ENCODE measurements around the gene SLC8B1. TPM values are rescaled to one million over a fixed set of nuclear protein-coding genes. Genes with fewer than 3 reads are reported as not detected.

Gene SLC8B1
- total and polyA plus RNA-seq, 4 donors = 9.9 to 23.8 (median 14.2) TPM

- no peak overlapping the region for H3K9ac ChIP-seq (ENCODE audit: low read depth in 1 of 2, low read length in 2 of 2)
- H3K27ac ChIP-seq (ENCODE audit: low read depth in 1 of 2, low read length in 2 of 2) = no peak overlapping the region
- H3K4me1 ChIP-seq (ENCODE audit: control insufficient read depth in 4 of 4, insufficient read depth in 4 of 4, low read length in 3 of 4) = peaks cover 8 to 19% (median 14%) of the 10 kb centered on the region in 4 donors
- 88% methylated on average over 8 of the region's 8 CpGs for WGBS
- no peak for TF ChIP-seq GABPA (IDR thresholded peaks at IDR 0.05 in 1 of 2, conservative IDR thresholded peaks at IDR 0.05 in 1 of 2)
- DNase-seq (ENCODE audit: low spot score) = no peak
- peaks cover 9 to 42% (median 32%) of the 10 kb centered on the region in 4 donors for H3K36me3 ChIP-seq (ENCODE audit: control insufficient read depth in 4 of 4, insufficient read depth in 3 of 4, low read depth in 1 of 4, low read length in 3 of 4)
- no peak overlapping the region for H3K4me3 ChIP-seq (ENCODE audit: low read depth in 1 of 3, low read length in 3 of 3)
- H3K27me3 ChIP-seq (ENCODE audit: control insufficient read depth in 4 of 4, insufficient read depth in 4 of 4, low read length in 3 of 4) = no peaks in the 10 kb centered on the region
- no peaks in the 10 kb centered on the region for H3K9me3 ChIP-seq (ENCODE audit: control insufficient read depth in 4 of 4, low read length in 3 of 4)
These were observed 58.6 kb downstream of the SLC8B1 start for GRCh38 chr12:113276306-113276705.

GRCh38 chr12:113274848-113275247 is 60.1 kb downstream of the SLC8B1 start:
- Histone ChIP-seq H3K36me3 (ENCODE audit: control insufficient read depth in 4 of 4, insufficient read depth in 3 of 4, low read depth in 1 of 4, low read length in 3 of 4) (peaks cover 9 to 31% (median 24%) of the 10 kb centered on the region in 4 donors), H3K9me3 (ENCODE audit: control insufficient read depth in 4 of 4, low read length in 3 of 4) (no peaks in the 10 kb centered on the region), H3K9ac (ENCODE audit: low read depth in 1 of 2, low read length in 2 of 2) (no peak overlapping the region), H3K27me3 (ENCODE audit: control insufficient read depth in 4 of 4, insufficient read depth in 4 of 4, low read length in 3 of 4) (no peaks in the 10 kb centered on the region), H3K4me3 (ENCODE audit: low read depth in 1 of 3, low read length in 3 of 3) (no peak overlapping the region), H3K4me1 (ENCODE audit: control insufficient read depth in 4 of 4, insufficient read depth in 4 of 4, low read length in 3 of 4) (peaks cover 8 to 20% (median 14%) of the 10 kb centered on the region in 4 donors), H3K27ac (ENCODE audit: low read depth in 1 of 2, low read length in 2 of 2) (no peak overlapping the region)
- 97% methylated on average over 8 of the region's 8 CpGs for WGBS
- no peak for DNase-seq (ENCODE audit: low spot score)
- TF ChIP-seq, protein P1, sequence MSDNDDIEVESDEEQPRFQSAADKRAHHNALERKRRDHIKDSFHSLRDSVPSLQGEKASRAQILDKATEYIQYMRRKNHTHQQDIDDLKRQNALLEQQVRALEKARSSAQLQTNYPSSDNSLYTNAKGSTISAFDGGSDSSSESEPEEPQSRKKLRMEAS (IDR thresholded peaks at IDR 0.05) = no peak
- no peak for TF ChIP-seq JUND (IDR thresholded peaks at IDR 0.05)
- TF ChIP-seq YY1 (IDR thresholded peaks at IDR 0.05) = no peak
- TF ChIP-seq, protein P2, sequence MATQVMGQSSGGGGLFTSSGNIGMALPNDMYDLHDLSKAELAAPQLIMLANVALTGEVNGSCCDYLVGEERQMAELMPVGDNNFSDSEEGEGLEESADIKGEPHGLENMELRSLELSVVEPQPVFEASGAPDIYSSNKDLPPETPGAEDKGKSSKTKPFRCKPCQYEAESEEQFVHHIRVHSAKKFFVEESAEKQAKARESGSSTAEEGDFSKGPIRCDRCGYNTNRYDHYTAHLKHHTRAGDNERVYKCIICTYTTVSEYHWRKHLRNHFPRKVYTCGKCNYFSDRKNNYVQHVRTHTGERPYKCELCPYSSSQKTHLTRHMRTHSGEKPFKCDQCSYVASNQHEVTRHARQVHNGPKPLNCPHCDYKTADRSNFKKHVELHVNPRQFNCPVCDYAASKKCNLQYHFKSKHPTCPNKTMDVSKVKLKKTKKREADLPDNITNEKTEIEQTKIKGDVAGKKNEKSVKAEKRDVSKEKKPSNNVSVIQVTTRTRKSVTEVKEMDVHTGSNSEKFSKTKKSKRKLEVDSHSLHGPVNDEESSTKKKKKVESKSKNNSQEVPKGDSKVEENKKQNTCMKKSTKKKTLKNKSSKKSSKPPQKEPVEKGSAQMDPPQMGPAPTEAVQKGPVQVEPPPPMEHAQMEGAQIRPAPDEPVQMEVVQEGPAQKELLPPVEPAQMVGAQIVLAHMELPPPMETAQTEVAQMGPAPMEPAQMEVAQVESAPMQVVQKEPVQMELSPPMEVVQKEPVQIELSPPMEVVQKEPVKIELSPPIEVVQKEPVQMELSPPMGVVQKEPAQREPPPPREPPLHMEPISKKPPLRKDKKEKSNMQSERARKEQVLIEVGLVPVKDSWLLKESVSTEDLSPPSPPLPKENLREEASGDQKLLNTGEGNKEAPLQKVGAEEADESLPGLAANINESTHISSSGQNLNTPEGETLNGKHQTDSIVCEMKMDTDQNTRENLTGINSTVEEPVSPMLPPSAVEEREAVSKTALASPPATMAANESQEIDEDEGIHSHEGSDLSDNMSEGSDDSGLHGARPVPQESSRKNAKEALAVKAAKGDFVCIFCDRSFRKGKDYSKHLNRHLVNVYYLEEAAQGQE (IDR thresholded peaks at IDR 0.05) = no peak
- TF ChIP-seq RXRA (IDR thresholded peaks at IDR 0.05) = no peak
- TF ChIP-seq HNF4A (conservative IDR thresholded peaks at IDR 0.05) = no peak
- no peak for TF ChIP-seq TAF1 (conservative IDR thresholded peaks at IDR 0.05)
- TF ChIP-seq ATF3 (IDR thresholded peaks at IDR 0.05) = no peak
- no peak for TF ChIP-seq RAD21 (IDR thresholded peaks at IDR 0.05)
- TF ChIP-seq GABPA (IDR thresholded peaks at IDR 0.05 in 1 of 2, conservative IDR thresholded peaks at IDR 0.05 in 1 of 2) = no peak

DNA sequence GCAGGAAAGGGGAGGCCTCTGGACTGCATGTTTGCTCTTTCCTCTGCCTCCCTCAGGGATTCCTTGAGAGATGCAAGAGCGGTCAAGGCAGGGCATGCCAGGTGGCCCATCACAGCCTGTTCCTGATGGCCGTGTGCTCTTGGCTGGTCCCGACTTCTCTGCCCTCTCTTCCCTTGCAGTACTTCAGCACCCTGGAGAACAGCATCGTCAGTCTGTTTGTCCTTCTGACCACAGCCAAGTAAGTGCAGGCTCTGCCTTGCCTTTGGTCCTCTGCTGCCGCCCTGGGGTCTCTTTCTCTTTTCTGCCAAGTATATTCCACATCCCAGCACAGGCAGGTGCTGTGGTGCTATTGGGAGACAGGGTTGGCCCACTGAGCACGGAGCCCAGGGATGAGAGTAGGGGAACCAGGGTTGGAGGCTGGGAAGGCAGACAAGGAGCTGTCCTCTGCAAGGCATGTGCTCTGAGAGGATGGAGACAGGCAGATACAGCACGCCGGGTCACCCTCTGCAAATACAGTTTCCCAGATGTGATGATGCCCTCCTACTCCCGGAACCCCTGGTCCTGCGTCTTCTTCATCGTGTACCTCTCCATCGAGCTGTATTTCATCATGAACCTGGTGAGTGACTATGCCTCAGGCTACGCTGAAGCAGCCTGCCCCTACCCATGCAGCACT is 61.7 kb downstream of the SLC8B1 start:
- H3K4me1 ChIP-seq (ENCODE audit: control insufficient read depth in 4 of 4, insufficient read depth in 4 of 4, low read length in 3 of 4) = peaks cover 8 to 20% (median 14%) of the 10 kb centered on the region in 4 donors
- no peaks in the 10 kb centered on the region for H3K9me3 ChIP-seq (ENCODE audit: control insufficient read depth in 4 of 4, low read length in 3 of 4)
- peak overlapping the region in 1 of 2 donors; percentile 43 for H3K27ac ChIP-seq (ENCODE audit: low read depth in 1 of 2, low read length in 2 of 2)
- WGBS = 95% methylated on average over 13 of the region's 13 CpGs
- TF ChIP-seq, protein P2 (IDR thresholded peaks at IDR 0.05) = peak; percentile 49
- TF ChIP-seq FOXA2 (IDR thresholded peaks at IDR 0.05) = no peak
- TF ChIP-seq FOXA1 (IDR thresholded peaks at IDR 0.05) = no peak
- no peaks in the 10 kb centered on the region for H3K27me3 ChIP-seq (ENCODE audit: control insufficient read depth in 4 of 4, insufficient read depth in 4 of 4, low read length in 3 of 4)
- H3K9ac ChIP-seq (ENCODE audit: low read depth in 1 of 2, low read length in 2 of 2) = no peak overlapping the region
- H3K36me3 ChIP-seq (ENCODE audit: control insufficient read depth in 4 of 4, insufficient read depth in 3 of 4, low read depth in 1 of 4, low read length in 3 of 4) = peaks cover 6 to 29% (median 21%) of the 10 kb centered on the region in 4 donors
- no peak for DNase-seq (ENCODE audit: low spot score)
- no peak overlapping the region for H3K4me3 ChIP-seq (ENCODE audit: low read depth in 1 of 3, low read length in 3 of 3)
